Heart left ventricle (tissue), 13 donors: ENCODE results near the gene FAAH.
"Not testable (repeated sequence)": the region's sequence is repeated elsewhere in the genome, so short reads cannot be mapped to it uniquely, and the experiment has no call there.

Experiments
- POLR2A ChIP-seq, 2 donors: fragments of 450-650 bp; IDR thresholded peaks; one replicate each; pipeline ENCODE4 v1.6.1; 2017; ENCODE audit warnings: antibody characterized with exemption in 2 of 2, mild to moderate bottlenecking in 2 of 2, moderate library complexity in 2 of 2
- TF ChIP-seq, protein P1 (sequence below), 12 donors: fragments of 200-600 bp; sonication (generic) in 4 of 12; IDR thresholded peaks; one replicate each; pipeline versions ENCODE4 v1.5.0 to v1.8.0; 2018 to 2022; ENCODE audit warnings: antibody characterized with exemption in 12 of 12, mild to moderate bottlenecking in 5 of 12
- donor health status: ischemic (EF 13 %, LVEDD 7.1; RV severe dilation, severe dysfunction).
- donor health status: DM: no; HTN: yes; CAD: no.
- donor health status: DM: no; HTN: no; CAD: no.
- donor health status: ischemic (EF 25% LVEDD 6.9; RV normal size, moderate dysfunction).
- donor health status: ischemic (EF 25% LVEDD 5.7; RV mildly dilated, moderate dysfunction).
- donor health status: ischemic (EF 35%, LVEDD 5.7; RV mildly dilated, moderate dysfunction).
- donor health status: nonischemic (EF 11% LVEDD 7.7; RV severe dilation, severe dysfunction).
- donor health status: DM: yes; HTN: yes; CAD: no.
- donor health status: PGD.
- donor health status: ischemic (EF 29% LVEDD 5.4; RV normal size, mild dysfunction).
- donor health status: nonischemic (EF 23%, LVEDD 6.1; RV moderate dilation, normal function).

DNA sequence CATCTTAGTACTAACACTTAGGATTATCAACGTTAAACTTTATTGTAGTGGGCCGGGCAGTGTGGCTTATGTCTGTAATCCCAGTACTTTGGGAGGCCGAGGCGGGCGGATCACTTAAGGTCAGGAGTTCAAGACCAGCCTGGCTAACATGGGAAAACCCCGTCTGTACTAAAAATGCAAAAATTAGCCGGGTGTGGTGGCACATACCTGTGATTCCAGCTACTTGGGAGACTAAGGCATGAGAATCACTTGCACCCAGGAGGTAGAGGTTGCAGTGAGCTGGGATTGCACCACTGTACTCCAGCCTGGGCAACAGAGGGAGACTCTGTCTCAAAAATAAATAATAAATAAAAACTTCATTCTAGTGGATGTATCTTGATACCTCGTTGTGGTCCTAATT, 28.3 kb upstream of the FAAH start:
- TF ChIP-seq, protein P1, sequence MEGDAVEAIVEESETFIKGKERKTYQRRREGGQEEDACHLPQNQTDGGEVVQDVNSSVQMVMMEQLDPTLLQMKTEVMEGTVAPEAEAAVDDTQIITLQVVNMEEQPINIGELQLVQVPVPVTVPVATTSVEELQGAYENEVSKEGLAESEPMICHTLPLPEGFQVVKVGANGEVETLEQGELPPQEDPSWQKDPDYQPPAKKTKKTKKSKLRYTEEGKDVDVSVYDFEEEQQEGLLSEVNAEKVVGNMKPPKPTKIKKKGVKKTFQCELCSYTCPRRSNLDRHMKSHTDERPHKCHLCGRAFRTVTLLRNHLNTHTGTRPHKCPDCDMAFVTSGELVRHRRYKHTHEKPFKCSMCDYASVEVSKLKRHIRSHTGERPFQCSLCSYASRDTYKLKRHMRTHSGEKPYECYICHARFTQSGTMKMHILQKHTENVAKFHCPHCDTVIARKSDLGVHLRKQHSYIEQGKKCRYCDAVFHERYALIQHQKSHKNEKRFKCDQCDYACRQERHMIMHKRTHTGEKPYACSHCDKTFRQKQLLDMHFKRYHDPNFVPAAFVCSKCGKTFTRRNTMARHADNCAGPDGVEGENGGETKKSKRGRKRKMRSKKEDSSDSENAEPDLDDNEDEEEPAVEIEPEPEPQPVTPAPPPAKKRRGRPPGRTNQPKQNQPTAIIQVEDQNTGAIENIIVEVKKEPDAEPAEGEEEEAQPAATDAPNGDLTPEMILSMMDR (IDR thresholded peaks at IDR 0.05), result not testable (repeated sequence)
- not testable (repeated sequence) for TF ChIP-seq POLR2A (IDR thresholded peaks at IDR 0.05)
